ENCODE measurements around the gene IRAK3.

Gene IRAK3

DNA sequence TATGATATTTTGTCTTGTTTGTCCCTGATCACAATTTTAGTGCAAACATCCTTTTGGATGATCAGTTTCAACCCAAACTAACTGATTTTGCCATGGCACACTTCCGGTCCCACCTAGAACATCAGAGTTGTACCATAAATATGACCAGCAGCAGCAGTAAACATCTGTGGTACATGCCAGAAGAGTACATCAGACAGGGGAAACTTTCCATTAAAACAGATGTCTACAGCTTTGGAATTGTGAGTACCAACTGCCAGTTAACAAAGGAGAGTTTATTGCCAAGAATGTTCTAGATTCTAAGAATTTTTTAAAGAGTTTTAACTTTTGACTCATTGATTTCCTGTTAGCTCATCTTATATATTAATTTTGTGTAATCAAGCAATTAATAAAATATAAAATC, 55.4 kb downstream of the IRAK3 start:
- H3K27ac ChIP-seq = no peak overlapping the region
- no peak overlapping the region for H3K9ac ChIP-seq
- no peaks in the 10 kb centered on the region for H3K79me2 ChIP-seq (ENCODE audit: insufficient read depth, low read depth)
- H3K27me3 ChIP-seq (ENCODE audit: insufficient read depth, low read depth) = no peaks in the 10 kb centered on the region
- H4K20me1 ChIP-seq (ENCODE audit: insufficient read depth) = no peaks in the 10 kb centered on the region
- no peak overlapping the region for H2AFZ ChIP-seq (ENCODE audit: low read depth)
- H3K4me1 ChIP-seq (ENCODE audit: low read depth, poor library complexity, severe bottlenecking) = peaks cover 16% of the 10 kb centered on the region
- H3K4me3 ChIP-seq (IDR thresholded peaks at IDR 0.05; ENCODE audit: insufficient read depth, low read depth, low read length) = no peak overlapping the region
- H3K36me3 ChIP-seq (ENCODE audit: insufficient read depth) = no peaks in the 10 kb centered on the region
- H3K4me2 ChIP-seq = no peak overlapping the region
- TF ChIP-seq, protein P1, sequence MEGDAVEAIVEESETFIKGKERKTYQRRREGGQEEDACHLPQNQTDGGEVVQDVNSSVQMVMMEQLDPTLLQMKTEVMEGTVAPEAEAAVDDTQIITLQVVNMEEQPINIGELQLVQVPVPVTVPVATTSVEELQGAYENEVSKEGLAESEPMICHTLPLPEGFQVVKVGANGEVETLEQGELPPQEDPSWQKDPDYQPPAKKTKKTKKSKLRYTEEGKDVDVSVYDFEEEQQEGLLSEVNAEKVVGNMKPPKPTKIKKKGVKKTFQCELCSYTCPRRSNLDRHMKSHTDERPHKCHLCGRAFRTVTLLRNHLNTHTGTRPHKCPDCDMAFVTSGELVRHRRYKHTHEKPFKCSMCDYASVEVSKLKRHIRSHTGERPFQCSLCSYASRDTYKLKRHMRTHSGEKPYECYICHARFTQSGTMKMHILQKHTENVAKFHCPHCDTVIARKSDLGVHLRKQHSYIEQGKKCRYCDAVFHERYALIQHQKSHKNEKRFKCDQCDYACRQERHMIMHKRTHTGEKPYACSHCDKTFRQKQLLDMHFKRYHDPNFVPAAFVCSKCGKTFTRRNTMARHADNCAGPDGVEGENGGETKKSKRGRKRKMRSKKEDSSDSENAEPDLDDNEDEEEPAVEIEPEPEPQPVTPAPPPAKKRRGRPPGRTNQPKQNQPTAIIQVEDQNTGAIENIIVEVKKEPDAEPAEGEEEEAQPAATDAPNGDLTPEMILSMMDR (conservative IDR thresholded peaks at IDR 0.05; ENCODE audit: low read depth, low read length) = no peak

DNA sequence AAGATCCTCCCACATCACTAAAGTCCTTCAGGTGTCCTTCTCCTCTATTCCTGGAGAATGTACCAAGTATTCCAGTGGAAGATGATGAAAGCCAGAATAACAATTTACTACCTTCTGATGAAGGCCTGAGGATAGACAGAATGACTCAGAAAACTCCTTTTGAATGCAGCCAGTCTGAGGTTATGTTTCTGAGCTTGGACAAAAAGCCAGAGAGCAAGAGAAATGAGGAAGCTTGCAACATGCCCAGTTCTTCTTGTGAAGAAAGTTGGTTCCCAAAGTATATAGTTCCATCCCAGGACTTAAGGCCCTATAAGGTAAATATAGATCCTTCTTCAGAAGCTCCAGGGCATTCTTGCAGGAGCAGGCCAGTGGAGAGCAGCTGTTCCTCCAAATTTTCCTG, 58.7 kb downstream of the IRAK3 start:
- Histone ChIP-seq H3K4me1 (ENCODE audit: low read depth, poor library complexity, severe bottlenecking) (peaks cover 21% of the 10 kb centered on the region), H4K20me1 (ENCODE audit: insufficient read depth) (no peaks in the 10 kb centered on the region), H3K36me3 (ENCODE audit: insufficient read depth) (no peaks in the 10 kb centered on the region), H3K27ac (no peak overlapping the region), H3K4me2 (no peak overlapping the region), H3K4me3 (IDR thresholded peaks at IDR 0.05; ENCODE audit: insufficient read depth, low read depth, low read length) (no peak overlapping the region), H2AFZ (ENCODE audit: low read depth) (no peak overlapping the region), H3K27me3 (ENCODE audit: insufficient read depth, low read depth) (no peaks in the 10 kb centered on the region), H3K79me2 (ENCODE audit: insufficient read depth, low read depth) (no peaks in the 10 kb centered on the region), H3K9ac (no peak overlapping the region)
- TF ChIP-seq, protein P1 (conservative IDR thresholded peaks at IDR 0.05; ENCODE audit: low read depth, low read length) = no peak

DNA sequence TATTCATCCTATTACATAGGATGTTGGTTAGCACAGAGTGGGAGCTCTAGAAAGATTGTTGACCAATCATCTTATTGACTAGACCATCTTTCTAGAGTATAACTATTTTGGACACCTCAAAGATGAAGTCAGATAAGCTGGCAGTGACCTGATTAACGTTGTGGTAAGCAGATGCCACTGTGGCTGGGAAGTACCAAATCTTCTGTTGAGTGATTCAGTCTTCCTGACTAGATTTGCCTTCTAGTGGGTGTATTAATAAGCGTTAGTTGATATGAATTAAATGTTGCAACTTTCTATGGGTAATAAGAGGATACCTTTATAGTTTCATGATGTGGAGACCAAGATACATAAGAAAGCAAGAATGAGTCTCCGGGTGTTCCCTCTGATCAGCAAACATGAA, 62.0 kb downstream of the IRAK3 start:
- H3K36me3 ChIP-seq (ENCODE audit: insufficient read depth) = no peaks in the 10 kb centered on the region
- no peaks in the 10 kb centered on the region for H3K79me2 ChIP-seq (ENCODE audit: insufficient read depth, low read depth)
- no peaks in the 10 kb centered on the region for H4K20me1 ChIP-seq (ENCODE audit: insufficient read depth)
- H3K27me3 ChIP-seq (ENCODE audit: insufficient read depth, low read depth) = no peaks in the 10 kb centered on the region
- H3K4me2 ChIP-seq = peak overlapping the region; percentile 5
- H3K4me3 ChIP-seq (IDR thresholded peaks at IDR 0.05; ENCODE audit: insufficient read depth, low read depth, low read length) = no peak overlapping the region
- TF ChIP-seq, protein P1 (conservative IDR thresholded peaks at IDR 0.05; ENCODE audit: low read depth, low read length) = no peak
- H3K27ac ChIP-seq = no peak overlapping the region
- peak overlapping the region; percentile 4; the same call in 1 of the 2 replicates for H2AFZ ChIP-seq (ENCODE audit: low read depth)
- H3K9ac ChIP-seq = no peak overlapping the region
- peaks cover 21% of the 10 kb centered on the region for H3K4me1 ChIP-seq (ENCODE audit: low read depth, poor library complexity, severe bottlenecking)

DNA sequence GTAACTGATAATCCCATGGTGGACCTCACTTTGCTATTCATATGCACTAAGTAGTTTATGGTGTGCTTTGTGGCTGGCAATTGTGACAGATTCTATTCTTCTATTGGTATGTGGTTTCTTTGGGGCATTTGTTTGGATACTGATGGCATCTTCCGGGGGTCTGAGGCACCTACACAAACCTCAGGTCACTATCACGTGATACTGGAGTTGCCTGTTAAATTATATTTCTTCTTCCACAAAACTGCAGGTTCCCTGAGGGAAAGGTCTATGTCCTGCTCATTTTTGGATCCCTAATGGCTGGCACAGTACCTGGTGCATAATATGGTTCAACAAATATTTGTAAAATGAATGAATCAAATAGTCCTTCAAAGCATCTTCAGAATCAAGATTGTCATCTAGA, 63.8 kb downstream of the IRAK3 start:
- Histone ChIP-seq H3K4me1 (ENCODE audit: low read depth, poor library complexity, severe bottlenecking) (peaks cover 21% of the 10 kb centered on the region), H3K79me2 (ENCODE audit: insufficient read depth, low read depth) (no peaks in the 10 kb centered on the region), H3K36me3 (ENCODE audit: insufficient read depth) (no peaks in the 10 kb centered on the region), H3K9ac (no peak overlapping the region), H3K27ac (no peak overlapping the region), H2AFZ (ENCODE audit: low read depth) (no peak overlapping the region), H4K20me1 (ENCODE audit: insufficient read depth) (no peaks in the 10 kb centered on the region), H3K4me2 (no peak overlapping the region), H3K27me3 (ENCODE audit: insufficient read depth, low read depth) (no peaks in the 10 kb centered on the region), H3K4me3 (IDR thresholded peaks at IDR 0.05; ENCODE audit: insufficient read depth, low read depth, low read length) (no peak overlapping the region)
- TF ChIP-seq, protein P1 (conservative IDR thresholded peaks at IDR 0.05; ENCODE audit: low read depth, low read length) = no peak

All from KMS-11 (cell line).